HepG2 (cell line): ENCODE results near the gene PCIF1. TPM values are rescaled to one million over a fixed set of nuclear protein-coding genes. Genes with fewer than 3 reads are reported as not detected.

Experiments used
- CCDC6 ChIP-seq: sonication (generic); formaldehyde crosslinking; IDR thresholded peaks from 2 replicates; pipeline ENCODE4 v1.8.1; 2022; ENCODE audit warnings: mild to moderate bottlenecking, missing genetic modification reagents, moderate library complexity
- CREBL2 ChIP-seq: sonication (generic); formaldehyde crosslinking; IDR thresholded peaks from 2 replicates; pipeline ENCODE4 v1.8.1; 2023; ENCODE audit warnings: missing genetic modification reagents, mild to moderate bottlenecking, borderline replicate concordance
- DR1 ChIP-seq: sonication (generic); formaldehyde crosslinking; IDR thresholded peaks from 2 replicates; pipeline ENCODE4 v1.8.0; 2021; ENCODE audit warnings: mild to moderate bottlenecking, missing genetic modification reagents, inconsistent platforms
- E2F2 ChIP-seq: sonication (generic); formaldehyde crosslinking; IDR thresholded peaks from 2 replicates; pipeline ENCODE4 v1.4.0; 2020; ENCODE audit warnings: missing genetic modification reagents, borderline replicate concordance
- FOXO1 ChIP-seq: sonication (generic); formaldehyde crosslinking; IDR thresholded peaks from 2 replicates; pipeline ENCODE4 v1.4.0; 2020; ENCODE audit warnings: missing genetic modification reagents
- GPBP1L1 ChIP-seq: sonication (generic); formaldehyde crosslinking; IDR thresholded peaks from 2 replicates; pipeline ENCODE4 v1.5.0; 2020; ENCODE audit warnings: mild to moderate bottlenecking, missing genetic modification reagents
- HMG20A ChIP-seq: IDR thresholded peaks from 2 replicates; pipeline ENCODE4 v1.6.1; 2016; ENCODE audit warnings: borderline replicate concordance
- HNF4A ChIP-seq: sonication (generic); formaldehyde crosslinking; IDR thresholded peaks from 2 replicates; pipeline ENCODE4 v1.4.0; 2020; ENCODE audit warnings: missing genetic modification reagents
- HNRNPUL1 ChIP-seq: fragments of 200-400 bp; formaldehyde crosslinking; IDR thresholded peaks from 2 replicates; pipeline ENCODE4 v1.6.1; 2017; ENCODE audit warnings: low read depth, mild to moderate bottlenecking, low read length, moderate library complexity
- HOMEZ ChIP-seq: IDR thresholded peaks from 2 replicates; pipeline ENCODE4 v1.6.1; 2016; ENCODE audit warnings: low read depth
- JUN ChIP-seq: sonication (generic); formaldehyde crosslinking; IDR thresholded peaks from 2 replicates; pipeline ENCODE4 v1.4.0; 2020; ENCODE audit warnings: mild to moderate bottlenecking, missing genetic modification reagents
- KDM4B ChIP-seq: sonication (generic); formaldehyde crosslinking; IDR thresholded peaks from 2 replicates; pipeline ENCODE4 v1.4.0; 2020; ENCODE audit warnings: missing genetic modification reagents
- MAFK ChIP-seq, 2 experiments: IDR thresholded peaks in 1 of 2; conservative IDR thresholded peaks in 1 of 2; 2 replicates each; pipeline ENCODE4 v1.6.1; 2011; ENCODE audit warnings: improper control_type of control experiment in 2 of 2, low read length in 2 of 2
- MEIS2 ChIP-seq: sonication (generic); formaldehyde crosslinking; IDR thresholded peaks from 2 replicates; pipeline ENCODE4 v1.9.0; 2021; ENCODE audit warnings: mild to moderate bottlenecking, missing genetic modification reagents
- ONECUT2 ChIP-seq: sonication (generic); formaldehyde crosslinking; IDR thresholded peaks from 2 replicates; pipeline ENCODE4 v1.4.0; 2020; ENCODE audit warnings: missing genetic modification reagents
- PCBP1 ChIP-seq: fragments of 200-400 bp; formaldehyde crosslinking; IDR thresholded peaks from 2 replicates; pipeline ENCODE4 v1.6.1; 2017; ENCODE audit warnings: mild to moderate bottlenecking, low read depth, low read length, borderline replicate concordance
- PHF8 ChIP-seq: sonication (generic); formaldehyde crosslinking; IDR thresholded peaks from 2 replicates; pipeline ENCODE4 v1.5.0; 2020; ENCODE audit warnings: missing genetic modification reagents
- PITX1 ChIP-seq: sonication (generic); formaldehyde crosslinking; IDR thresholded peaks from 2 replicates; pipeline ENCODE4 v1.5.1; 2020; ENCODE audit warnings: mild to moderate bottlenecking, missing genetic modification reagents
- RCOR2 ChIP-seq: IDR thresholded peaks from 2 replicates; pipeline ENCODE4 v1.6.1; 2016; ENCODE audit warnings: missing biosample characterization, missing genetic modification reagents
- RFX3 ChIP-seq: IDR thresholded peaks from 2 replicates; pipeline ENCODE4 v1.6.1; 2016; ENCODE audit warnings: missing biosample characterization, missing genetic modification reagents
- SAP130 ChIP-seq: IDR thresholded peaks from 2 replicates; pipeline ENCODE4 v1.6.1; 2016; ENCODE audit warnings: low read depth
- TMF1 ChIP-seq: sonication (generic); formaldehyde crosslinking; IDR thresholded peaks from 2 replicates; pipeline ENCODE4 v1.8.1; 2022; ENCODE audit warnings: low read depth, missing genetic modification reagents
- ZNF207 ChIP-seq: fragments of 450-650 bp; IDR thresholded peaks from 2 replicates; pipeline ENCODE4 v1.6.1; 2016; ENCODE audit warnings: antibody characterized with exemption, borderline replicate concordance
- ZNF367 ChIP-seq: sonication (generic); formaldehyde crosslinking; IDR thresholded peaks from 2 replicates; pipeline ENCODE4 v1.4.0; 2020; ENCODE audit warnings: missing genetic modification reagents, borderline replicate concordance
- ZNF501 ChIP-seq: sonication (generic); formaldehyde crosslinking; IDR thresholded peaks from 2 replicates; pipeline ENCODE4 v1.5.1; 2020; ENCODE audit warnings: mild to moderate bottlenecking, moderate library complexity, missing genetic modification reagents
- ZNF607 ChIP-seq: sonication (generic); formaldehyde crosslinking; IDR thresholded peaks from 2 replicates; pipeline ENCODE4 v1.5.1; 2020; ENCODE audit warnings: missing genetic modification reagents, mild to moderate bottlenecking, borderline replicate concordance
- ZNF749 ChIP-seq: sonication (generic); formaldehyde crosslinking; IDR thresholded peaks from 2 replicates; pipeline ENCODE4 v1.8.0; 2022; ENCODE audit warnings: mild to moderate bottlenecking, missing genetic modification reagents, moderate library complexity, borderline replicate concordance
- polyA plus RNA-seq, 8 experiments: library from polyadenylated mRNA; depleted of rRNA in 3 of 8; stranded (reverse) in 7 of 8; unstranded in 1 of 8; fragments of >200 nt; fragmentation: Illumina TruSeq in 4 of 8; extraction: Trizol in 4 of 8; gene quantifications; 2 replicates each; pipeline versions ENCODE4 v1.2.1 to v1.2.3, GENCODE V29; 2011 to 2016; ENCODE audit warnings: low read depth in 4 of 8, missing spikeins in 1 of 8, mixed read lengths in 1 of 8; ENCODE audit not compliant: insufficient read depth in 1 of 8
- total RNA-seq, 5 experiments: library from RNA; depleted of rRNA; stranded (reverse); fragments of >200 nt; fragmentation: Illumina TruSeq; extraction: Trizol; gene quantifications; 2 replicates each; pipeline ENCODE4 v1.2.3, GENCODE V29; 2016; ENCODE audit warnings: low read depth in 1 of 5

PCIF1 gene
- total and polyA plus RNA-seq, 2 of the 13 experiments (the other 11 are each of a cell fraction or from before 2014, with no cell fraction given), result 20.9 to 24.4 TPM

GRCh38 chr20:45924391-45925261 is 9.9 kb upstream of the PCIF1 start (continued):
- TF ChIP-seq ZNF749 (CRISPR knock-in tag) (no peak), HMG20A (CRISPR knock-in tag) (peak; percentile 52; the same call in 1 of the 2 replicates), HNF4A (CRISPR knock-in tag) (peak; percentile 24; the same call in 1 of the 2 replicates), FOXO1 (CRISPR knock-in tag) (peak; percentile 64; the same call in 1 of the 2 replicates), ZNF607 (peak; percentile 62; the same call in 1 of the 2 replicates), KDM4B (CRISPR knock-in tag) (no peak), HNRNPUL1 (no peak), PCBP1 (no peak), ZNF367 (CRISPR knock-in tag) (no peak), JUN (no peak), TMF1 (no peak), PHF8 (CRISPR knock-in tag) (no peak), DR1 (CRISPR knock-in tag) (no peak), SAP130 (peak; percentile 65), MAFK (conservative IDR thresholded peaks at IDR 0.05 in 1 of 2, IDR thresholded peaks at IDR 0.05 in 1 of 2; ENCODE audit: low read length in 2 of 2) (peak; percentile 99 to 100), CREBL2 (no peak), HOMEZ (CRISPR knock-in tag) (no peak), RFX3 (CRISPR knock-in tag) (no peak), ONECUT2 (CRISPR knock-in tag) (no peak), ZNF207 (no peak), E2F2 (CRISPR knock-in tag) (no peak), CCDC6 (CRISPR knock-in tag) (no peak), GPBP1L1 (CRISPR knock-in tag) (no peak), PITX1 (CRISPR knock-in tag) (peak; percentile 65; the same call in 1 of the 2 replicates), RCOR2 (CRISPR knock-in tag) (0 out of 2 replicates have a peak, but pooled peaks have one; percentile 18), MEIS2 (CRISPR knock-in tag) (no peak), ZNF501 (peak; percentile 76; the same call in 1 of the 2 replicates)
